Anterior cingulate cortex (tissue), 58 donors: Measurements from ENCODE around the gene TMEM198.
A peak's percentile ranks its signal among the peaks of the same experiment; 100 is the strongest.

Experiments used
- DNase-seq, 58 donors: peaks; one replicate each; lab custom pipeline; 2025; lab: John Stamatoyannopoulos, UW

TMEM198 gene, protein sequence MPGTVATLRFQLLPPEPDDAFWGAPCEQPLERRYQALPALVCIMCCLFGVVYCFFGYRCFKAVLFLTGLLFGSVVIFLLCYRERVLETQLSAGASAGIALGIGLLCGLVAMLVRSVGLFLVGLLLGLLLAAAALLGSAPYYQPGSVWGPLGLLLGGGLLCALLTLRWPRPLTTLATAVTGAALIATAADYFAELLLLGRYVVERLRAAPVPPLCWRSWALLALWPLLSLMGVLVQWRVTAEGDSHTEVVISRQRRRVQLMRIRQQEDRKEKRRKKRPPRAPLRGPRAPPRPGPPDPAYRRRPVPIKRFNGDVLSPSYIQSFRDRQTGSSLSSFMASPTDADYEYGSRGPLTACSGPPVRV

DNA sequence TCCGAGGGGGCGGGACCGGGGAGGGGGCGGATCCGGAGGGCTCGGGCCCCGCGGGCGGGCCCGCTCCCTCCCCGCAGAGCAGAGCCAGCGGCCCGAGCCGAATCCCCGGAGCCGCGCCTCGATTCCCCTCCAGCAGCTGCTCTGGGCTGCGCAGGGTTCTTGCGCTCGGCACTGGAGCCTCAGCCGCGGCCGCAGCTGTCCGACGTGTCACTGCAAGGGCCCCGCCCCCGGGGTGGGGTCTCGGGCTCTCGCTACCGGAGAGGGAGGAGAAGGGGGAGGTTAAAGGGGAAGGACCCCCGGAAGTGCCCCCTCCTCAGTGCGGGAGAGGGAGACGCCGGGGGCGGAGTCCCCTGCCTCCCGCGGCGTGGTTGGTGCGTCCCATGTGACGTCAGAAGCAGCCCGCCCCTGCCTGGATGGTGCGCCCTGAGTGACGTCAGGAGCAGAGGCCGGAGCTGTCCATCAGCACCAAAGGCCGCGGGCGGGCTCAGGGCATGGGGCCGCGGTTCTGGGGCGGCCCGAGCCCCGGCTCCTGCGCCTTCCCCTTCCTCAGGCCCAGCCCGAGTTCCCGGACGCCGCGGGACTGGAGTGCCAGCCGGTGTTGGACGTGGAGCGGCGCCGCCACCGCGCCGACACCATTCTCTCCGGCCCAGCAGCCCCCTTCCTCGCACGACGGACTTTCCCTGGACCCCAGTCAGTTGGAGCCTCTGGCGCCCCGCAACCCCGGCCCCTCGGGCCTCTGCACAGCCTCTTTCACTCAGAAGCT is at the start of gene TMEM198, which contains the start of gene CHPF:
Gene TMEM198, plus strand, starts transcription at position 433 of the 763 bp plus-strand sequence. CDS start 700 bp downstream, outside the sequence.
Gene CHPF, minus strand, starts transcription at position 214 of the 763 bp plus-strand sequence. CDS start 271 bp downstream, outside the sequence.
- peak; percentile 85 to 100 (median 99) for DNase-seq

DNA sequence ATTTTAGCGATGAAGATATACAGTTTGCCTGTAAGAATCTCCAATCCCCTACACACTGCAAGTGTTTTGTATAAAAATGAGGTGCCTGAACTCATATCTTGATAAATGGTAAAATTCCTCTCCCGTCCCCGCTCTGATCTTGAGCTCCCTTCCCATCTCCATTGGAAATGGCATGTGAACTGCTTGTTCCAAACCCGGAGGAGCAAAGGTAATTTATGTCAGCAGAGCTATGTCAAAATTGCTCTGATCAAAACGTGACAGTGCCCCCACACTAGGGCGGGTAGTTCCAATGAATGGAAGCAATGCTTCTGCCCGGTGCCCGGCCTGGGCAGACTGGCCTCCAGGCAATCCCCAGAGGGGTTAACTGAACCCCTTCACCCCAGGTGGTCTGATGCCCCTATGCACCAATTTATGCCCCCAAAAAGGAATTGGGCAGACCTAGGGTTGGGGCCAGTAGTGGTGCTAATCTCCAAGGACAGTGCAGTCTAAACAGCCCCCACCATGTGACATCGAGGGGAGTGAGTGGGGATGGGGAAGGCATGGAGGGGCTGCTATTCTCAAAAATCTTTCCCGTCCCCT is 48.8 kb upstream of the TMEM198 start:
- DNase-seq, result no peak

DNA sequence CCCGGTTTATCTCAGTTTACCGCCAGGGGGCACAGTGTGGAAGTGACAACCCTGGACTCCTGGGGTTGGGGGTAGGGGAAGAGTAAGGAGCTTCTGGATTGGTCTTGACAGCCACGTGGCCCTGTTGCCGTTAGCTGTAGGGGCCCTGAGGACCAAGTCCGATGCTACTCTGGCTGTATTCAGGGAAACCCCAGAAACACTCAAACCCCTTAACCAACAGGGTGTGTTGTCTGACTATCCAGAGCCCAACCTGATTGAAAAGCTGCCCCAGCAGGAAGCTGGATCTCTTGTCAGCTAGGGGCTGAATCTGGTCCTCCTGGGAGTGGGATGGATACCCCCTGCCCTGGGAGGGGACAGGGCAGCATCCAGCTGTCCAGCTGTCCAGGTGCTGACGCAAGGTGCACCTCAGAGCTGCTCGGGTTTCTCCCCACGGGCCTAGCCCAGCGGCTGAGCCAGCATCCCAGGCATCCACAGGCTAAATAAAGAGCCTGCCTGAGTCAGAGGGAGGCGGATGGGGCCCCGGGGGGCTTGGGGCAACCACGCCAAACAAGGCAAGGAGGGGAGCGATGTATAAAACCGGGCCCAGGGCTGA is 48.2 kb upstream of the TMEM198 start:
- peak in 53 of 58 donors; percentile 4 to 72 (median 37) for DNase-seq

DNA sequence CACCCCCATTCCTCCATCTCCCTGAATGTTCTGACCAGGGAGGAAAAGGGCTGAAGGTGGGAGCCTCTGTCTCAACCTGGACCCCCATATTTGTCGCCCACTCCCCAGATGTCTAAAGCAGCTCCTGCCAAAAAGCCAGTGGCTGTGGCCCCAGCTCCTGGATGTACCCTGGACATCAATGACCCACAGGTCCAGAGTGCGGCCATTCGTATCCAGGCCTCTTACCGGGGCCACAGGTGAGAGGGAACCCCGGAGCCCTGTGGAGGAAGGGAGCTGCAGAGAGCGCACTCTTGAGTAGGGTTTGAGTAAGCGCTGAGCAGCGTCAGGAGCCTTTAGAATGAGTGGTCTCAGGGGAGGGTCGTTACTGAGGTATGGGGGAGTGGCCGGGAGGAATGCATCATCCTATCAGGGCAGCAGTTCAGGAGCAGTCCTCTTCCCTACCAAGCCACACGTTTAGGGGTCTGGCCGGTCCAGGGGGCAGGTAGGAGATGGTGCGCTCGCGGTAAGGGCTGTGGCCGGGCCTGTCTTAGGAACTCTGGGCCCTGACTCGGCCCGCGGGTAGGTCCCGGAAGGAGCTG is 47.5 kb upstream of the TMEM198 start:
- no peak for DNase-seq

DNA sequence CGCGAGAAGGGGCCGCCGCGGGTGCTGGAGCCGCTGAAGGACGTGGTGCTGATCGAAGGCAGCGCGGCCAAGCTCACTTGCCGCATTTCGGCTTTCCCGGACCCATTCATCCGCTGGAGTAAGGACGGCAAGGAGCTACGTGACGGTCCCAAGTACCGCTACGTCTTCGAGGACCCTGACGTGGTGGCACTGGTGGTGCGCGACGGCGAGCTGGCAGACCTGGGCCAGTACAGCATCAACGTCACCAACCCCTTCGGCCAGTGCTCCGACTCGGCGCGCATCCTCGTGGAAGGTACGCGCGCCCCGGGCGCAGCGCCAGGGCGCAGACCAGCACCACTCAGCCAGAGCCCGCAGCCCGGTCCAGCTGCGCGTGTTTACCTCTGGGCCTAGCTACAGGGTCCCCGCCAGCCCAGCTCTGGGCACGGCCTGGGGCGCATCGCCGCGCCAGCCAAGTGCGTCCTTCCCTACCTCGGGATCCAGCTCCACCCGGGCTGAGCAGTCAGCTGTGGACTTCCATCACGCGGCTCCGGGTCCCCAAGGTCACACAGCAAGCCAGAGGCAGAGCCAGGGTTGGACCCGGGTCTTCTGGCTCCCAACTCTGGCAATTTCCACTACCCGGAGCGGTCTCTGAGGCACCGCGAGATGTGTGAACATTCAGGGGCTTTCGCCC is 46.9 kb upstream of the TMEM198 start:
- peak in 1 of 58 donors; percentile 14 for DNase-seq

DNA sequence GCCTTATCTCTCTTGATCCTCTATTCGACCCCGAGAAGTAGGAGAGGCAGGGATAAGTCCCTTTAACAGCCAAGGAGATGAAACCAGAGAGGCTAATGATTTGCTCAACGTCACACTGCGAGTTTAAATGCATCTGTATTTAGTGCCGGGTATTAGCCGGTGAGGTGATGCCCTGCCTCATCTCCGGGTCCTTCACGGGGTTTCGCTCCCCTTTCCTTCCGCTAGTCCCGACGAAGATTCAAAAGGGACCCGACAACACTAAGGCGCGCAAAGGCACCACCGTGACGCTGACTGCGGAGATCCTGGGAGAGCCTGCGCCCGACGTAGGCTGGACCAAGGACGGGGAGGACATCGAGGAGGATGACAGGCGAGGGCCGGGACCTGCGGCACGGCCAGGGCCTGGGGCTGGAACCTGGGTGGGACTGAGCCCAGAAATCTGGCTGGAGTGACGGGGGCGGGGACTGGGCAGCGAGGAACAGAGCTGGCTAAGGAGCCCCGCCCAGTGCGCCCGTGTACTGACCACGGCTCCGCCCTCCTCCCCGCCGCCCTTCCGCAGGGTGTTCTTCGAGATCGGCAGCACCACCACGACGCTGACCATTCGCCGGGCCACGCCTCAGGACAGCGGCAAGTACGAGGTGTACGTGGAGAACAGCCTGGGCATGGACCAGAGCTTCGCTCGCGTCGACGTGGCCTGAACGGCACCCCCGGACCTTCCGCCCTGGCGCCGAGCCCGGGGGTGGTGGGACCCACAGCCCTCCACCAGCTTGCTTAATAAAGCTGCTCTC is 46.1 kb upstream of the TMEM198 start:
- DNase-seq, result peak in 34 of 58 donors; percentile 11 to 54 (median 28)

DNA sequence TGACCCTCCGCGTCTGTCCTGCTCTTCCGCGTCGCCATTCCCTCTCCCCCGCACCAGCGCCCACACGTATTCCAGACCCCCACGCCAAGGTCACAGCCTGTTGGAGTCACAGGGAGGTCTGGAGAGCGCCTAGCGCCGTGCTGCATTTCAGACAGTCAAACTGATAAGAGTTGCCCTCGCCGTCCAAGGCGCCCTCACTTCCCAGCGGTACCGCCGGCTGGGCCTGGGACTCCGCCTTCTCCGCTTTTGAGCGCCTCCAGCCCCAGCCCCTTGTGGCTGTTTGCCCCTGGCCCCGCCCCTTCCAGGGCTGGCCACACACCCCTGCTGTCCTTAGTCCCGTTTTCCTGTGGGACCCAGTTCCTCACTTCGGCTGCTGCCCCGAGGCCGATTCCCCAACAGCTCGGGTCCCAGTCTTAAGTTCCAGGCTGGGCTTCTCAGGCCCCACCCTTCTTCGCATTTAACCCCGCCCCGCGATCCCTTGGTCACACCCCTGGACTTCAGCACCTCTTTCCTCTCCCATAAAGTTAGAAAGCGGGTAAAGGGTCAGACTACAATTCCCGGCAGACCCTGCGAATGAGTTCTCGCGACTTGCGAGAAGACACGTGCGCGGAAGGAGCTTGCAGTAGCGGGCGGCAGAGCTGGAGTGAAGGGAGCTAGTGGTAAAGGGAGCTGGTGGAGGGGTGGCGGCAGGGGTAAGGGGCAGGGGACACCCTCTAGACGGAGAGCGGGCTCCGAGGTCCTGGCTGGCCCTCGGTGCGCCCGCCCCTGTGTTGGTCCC is 45.4 kb upstream of the TMEM198 start, which contains the start of gene GMPPA:
Gene GMPPA, plus strand, starts transcription at position 612 of the 778 bp plus-strand sequence. CDS start 1,085 bp downstream, outside the sequence.
- DNase-seq, result peak; percentile 46 to 96 (median 89)

DNA sequence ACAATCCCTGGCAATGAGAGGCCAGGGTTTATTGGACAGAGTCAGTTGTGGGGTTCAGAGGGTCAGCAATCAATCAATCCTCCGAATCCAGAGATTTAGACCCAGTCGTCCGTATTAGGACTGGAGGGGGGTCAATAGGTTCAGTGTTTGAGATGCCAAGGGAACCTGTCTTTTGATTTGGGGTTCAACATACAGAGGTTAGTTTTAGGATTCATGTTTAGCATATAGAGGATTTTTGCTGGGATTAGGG is 44.8 kb upstream of the TMEM198 start:
- DNase-seq, result no peak

DNA sequence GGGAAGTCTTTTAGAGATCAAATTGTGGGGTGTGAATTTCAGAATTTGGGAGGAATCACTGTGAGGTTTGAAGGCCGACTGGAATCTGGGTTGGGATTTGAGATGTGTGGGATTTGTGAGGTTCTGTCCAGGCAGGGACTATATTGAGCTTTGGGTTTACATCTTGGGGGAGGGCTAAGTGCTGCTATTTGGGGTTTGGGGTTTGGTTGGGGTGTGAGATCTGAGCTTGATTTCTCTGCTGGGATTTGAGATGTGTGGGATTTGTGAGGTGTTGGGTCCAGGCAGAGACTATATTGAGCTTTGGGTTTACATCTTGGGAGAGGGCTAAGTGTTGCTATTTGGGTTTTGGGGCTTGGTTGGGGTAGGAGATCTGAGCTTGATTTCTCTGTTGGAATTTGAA is 44.3 kb upstream of the TMEM198 start:
- DNase-seq, result no peak

DNA sequence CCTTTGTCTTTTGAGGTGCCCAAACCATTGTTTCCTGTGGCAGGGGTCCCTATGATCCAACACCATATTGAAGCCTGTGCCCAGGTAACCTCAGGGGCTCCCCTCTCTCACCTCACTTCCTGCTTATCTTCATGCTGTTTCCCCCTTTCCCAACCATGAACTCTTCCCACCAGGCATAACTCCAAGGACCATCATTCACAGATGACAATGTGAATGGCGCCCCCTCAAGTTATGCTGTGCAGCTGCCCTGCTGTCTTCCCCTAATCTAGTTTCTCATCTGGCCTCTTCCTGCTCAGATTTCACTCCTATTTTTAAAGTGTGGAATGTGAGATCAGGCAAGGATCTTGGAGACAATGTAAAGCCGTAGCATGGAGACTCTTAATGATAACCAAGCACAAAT is 43.7 kb upstream of the TMEM198 start:
- DNase-seq, result no peak

DNA sequence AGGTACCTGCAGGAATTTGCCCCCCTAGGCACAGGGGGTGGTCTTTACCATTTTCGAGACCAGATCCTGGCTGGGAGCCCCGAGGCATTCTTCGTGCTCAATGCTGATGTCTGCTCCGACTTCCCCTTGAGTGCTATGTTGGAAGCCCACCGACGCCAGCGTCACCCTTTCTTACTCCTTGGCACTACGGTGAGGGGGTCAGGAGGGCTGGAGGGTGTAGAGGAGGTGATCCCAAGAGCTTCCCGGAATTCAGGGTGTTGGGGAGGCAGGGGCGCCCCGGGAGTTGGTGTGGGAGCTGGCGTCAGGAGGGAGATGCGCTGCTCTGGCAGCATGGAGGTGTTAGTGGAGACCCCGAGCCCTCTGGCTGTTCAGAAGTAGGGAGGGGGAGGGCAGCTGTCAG is 42.0 kb upstream of the TMEM198 start:
- DNase-seq, result no peak

DNA sequence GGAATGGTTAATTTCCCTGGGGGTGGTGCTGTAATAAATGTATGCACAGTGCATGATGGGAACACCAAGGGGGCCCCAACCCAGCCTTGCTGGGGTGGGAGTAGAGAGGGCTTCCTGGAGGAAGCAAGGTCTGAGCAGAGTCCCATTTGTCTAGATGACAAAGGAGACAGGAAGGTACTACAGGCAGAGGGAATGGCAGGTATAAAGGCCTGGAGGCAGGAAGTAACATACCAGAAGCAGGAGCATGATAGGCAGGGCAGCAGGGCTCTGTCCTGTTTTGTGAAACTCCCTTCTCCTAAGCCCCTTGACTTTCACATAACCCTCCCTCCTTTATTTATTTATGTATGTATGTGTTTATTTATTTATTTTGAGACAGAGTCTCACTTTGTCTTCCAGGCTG is 41.2 kb upstream of the TMEM198 start:
- no peak for DNase-seq

DNA sequence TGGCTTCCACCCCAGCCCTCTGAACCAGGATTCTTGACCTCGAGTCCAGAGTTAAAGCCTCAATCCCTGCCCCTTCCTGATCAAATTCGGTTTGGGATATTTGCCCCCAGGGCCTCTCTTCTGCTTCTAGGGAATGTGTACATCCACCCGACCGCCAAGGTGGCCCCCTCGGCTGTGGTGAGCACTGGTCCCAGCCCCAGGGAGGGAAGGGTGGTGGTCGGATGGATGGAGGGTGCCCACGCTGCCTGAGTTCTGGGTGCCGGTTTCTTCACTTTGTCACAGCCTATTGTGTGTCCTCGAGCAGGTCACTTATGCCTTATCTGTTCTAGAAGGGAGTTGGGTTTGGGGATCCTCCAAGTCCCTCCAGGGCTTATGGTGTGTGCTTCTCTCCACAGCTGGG is 38.2 kb upstream of the TMEM198 start:
- DNase-seq, result no peak

DNA sequence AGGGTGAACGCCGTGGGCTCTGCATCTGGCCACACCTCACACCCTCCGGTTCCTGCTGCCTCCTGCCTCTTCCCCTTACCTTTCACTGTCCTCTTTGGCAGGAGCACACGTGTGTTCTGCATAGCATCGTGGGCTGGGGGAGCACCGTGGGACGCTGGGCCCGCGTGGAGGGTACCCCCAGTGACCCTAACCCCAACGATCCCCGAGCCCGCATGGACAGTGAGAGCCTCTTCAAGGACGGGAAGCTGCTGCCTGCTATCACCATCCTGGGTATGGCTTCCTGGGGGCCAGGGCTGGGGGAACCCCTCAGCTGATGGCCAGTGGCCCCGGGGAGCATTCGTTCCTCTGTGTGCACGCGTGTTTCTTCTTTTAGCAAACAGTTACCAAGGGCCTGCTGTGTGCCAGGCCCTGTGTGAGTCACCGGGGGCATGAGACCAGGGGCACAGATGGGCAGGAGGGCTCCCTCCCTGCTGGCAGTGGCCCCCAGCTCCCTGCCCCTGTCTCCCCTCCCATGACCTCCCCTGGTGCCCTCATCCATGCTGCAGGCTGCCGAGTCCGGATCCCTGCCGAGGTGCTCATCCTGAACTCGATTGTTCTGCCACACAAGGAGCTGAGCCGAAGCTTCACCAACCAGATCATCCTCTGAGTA is 37.6 kb upstream of the TMEM198 start:
- peak in 1 of 58 donors; percentile 29 for DNase-seq

DNA sequence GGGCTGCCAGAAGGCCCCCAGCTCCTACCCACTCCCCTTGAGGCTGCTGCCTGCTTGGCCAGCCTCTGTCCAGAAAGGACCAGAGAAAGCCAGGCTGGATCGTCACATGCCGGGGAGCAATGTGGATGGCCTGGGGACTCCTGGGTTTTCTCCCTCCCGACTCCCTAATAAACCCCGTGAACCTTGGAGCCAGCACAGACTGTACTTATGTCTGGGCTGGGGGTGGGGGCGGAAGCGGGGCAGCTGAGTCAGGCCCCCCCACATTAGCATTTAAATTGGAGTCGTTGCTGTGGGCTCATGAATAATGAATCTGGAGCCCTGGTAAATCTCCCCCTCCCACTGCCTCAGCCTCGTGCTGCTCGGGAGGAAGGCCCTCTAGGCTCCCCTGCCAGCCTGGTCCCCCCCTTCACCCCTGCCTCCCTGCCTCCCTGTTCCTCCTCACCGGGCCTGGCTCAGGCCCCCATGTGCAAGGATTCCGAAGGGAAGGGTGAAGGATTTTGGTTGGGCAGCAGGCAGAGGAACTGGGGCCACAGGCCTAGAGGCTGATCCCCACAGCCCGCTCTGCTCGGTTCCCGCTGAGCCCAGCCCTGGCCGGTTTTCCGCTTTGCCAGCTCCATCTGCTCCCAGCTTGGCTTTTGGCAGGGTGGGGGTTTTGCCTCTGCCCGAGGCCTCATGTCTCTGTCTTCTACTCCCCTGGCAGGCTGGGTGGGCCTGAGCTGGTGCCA is 36.9 kb upstream of the TMEM198 start:
- peak in 6 of 58 donors; percentile 12 to 29 (median 23) for DNase-seq

DNA sequence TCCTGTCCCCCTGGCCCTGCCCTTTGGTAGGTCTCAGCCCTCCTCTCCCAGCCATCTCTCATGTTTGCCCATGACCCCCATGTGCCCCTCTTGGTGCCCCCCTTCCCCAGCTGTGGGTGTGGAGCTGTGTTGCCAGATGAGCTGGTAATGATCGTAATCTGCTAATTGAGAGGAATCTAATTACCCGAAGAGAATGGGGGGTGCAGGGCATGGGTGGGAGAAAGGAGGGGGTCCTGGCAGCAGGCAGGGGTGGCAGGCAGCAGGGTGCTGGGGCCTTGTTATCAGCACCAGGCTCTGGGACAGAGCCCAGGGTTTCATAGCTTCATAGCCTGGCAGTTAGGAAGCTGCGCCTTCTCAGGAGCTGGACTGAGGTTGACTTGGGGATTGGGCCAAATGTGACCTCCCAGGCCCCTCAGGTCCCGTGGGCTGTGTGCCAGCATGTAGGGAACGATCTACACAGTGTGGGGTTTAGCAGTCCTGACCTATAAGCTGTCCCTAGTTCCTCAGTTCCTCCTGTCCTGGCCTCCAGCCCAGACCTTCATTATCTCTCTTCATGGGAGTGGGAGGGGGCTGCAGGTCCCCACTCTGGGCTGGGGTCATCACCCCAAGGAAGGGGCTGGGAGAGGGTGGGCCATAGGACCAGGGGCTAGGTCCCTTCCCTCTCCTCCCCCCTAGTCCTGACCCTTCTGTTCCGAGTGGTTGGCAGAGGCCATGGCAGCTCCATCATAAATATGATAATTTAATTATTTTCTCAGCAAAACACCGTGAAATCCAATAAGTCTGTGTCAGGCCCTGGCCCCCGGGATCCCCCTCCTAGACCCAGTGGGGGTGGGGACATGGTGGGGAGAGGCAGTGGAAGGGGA is 36.0 kb upstream of the TMEM198 start:
- no peak for DNase-seq
